Colonic mucosa (tissue), 4 donors: ENCODE results near the gene BRIP1. TPM values are rescaled to one million over a fixed set of nuclear protein-coding genes. Genes with fewer than 3 reads are reported as not detected.

Experiments
- DNase-seq: peaks from one replicate; pipeline ENCODE4 v3.0.0-alpha.2; 2020
- H3K27ac ChIP-seq: fragments of 200-600 bp; one replicate; pipeline ENCODE4 v1.8.0; 2021
- H3K27me3 ChIP-seq: fragments of 200-600 bp; one replicate; pipeline ENCODE4 v1.8.0; 2021
- H3K36me3 ChIP-seq: fragments of 200-600 bp; one replicate; pipeline ENCODE4 v1.8.0; 2021
- H3K4me1 ChIP-seq: fragments of 200-600 bp; one replicate; pipeline ENCODE4 v1.8.0; 2021; ENCODE audit warnings: mild to moderate bottlenecking
- H3K4me3 ChIP-seq: fragments of 200-600 bp; one replicate; pipeline ENCODE4 v1.8.0; 2021
- H3K9ac ChIP-seq, 2 donors: one replicate each; pipeline ENCODE4 v1.7.0; 2013; ENCODE audit warnings: control low read depth in 2 of 2, low read depth in 2 of 2, low read length in 2 of 2
- H3K9me3 ChIP-seq: fragments of 200-600 bp; one replicate; pipeline ENCODE4 v1.8.0; 2021
- CTCF ChIP-seq: fragments of 200-600 bp; IDR thresholded peaks from one replicate; pipeline ENCODE4 v1.8.0; 2022; ENCODE audit warnings: antibody characterized with exemption, mild to moderate bottlenecking
- intact Hi-C: fragments of 100-400 bp; cut with DNase I; formaldehyde crosslinking; loops from one replicate; pipeline ENCODE4 v1.14.1; 2022
- total RNA-seq, 2 donors: library from RNA; stranded (reverse); fragmentation: NEBNext Ultra II Directional in 1 of 2; extraction: Animal tissue kit (Norgen Biotek cat#: 25700) in 1 of 2; gene quantifications; one replicate each; pipeline ENCODE4 v1.2.1, GENCODE V29; 2021
- donor health status: healthy.
- donor health status: DM: no; HTN: no; CAD: no.
- donor health status: DM: no; HTN: no; CAD: no.

The BRIP1 gene
- total RNA-seq, 2 donors from 2014 or later, result 3.3 to 10.1 TPM

GRCh38 chr17:61806081-61806828 lies 57.1 kb downstream of the BRIP1 start:
- Histone ChIP-seq H3K36me3 (no peaks in the 10 kb centered on the region), H3K4me3 (no peak overlapping the region), H3K9ac (no peak overlapping the region), H3K27me3 (no peaks in the 10 kb centered on the region), H3K9me3 (no peaks in the 10 kb centered on the region), H3K4me1 (no peaks in the 10 kb centered on the region), H3K27ac (no peak overlapping the region)
- TF ChIP-seq CTCF, result no peak
- intact Hi-C loops, result no loop called here
- no peak for DNase-seq

- DNase-seq, result no peak
- H3K36me3 ChIP-seq, result no peaks in the 10 kb centered on the region
- no peak for TF ChIP-seq CTCF
- no peak overlapping the region for H3K27ac ChIP-seq
- intact Hi-C loops, result no loop called here
- no peaks in the 10 kb centered on the region for H3K27me3 ChIP-seq
- H3K4me1 ChIP-seq, result no peaks in the 10 kb centered on the region
- no peak overlapping the region for H3K4me3 ChIP-seq
- H3K9ac ChIP-seq, result no peak overlapping the region
- no peaks in the 10 kb centered on the region for H3K9me3 ChIP-seq
These were observed 57.9 kb downstream of the BRIP1 start for GRCh38 chr17:61805399-61805798.

GRCh38 chr17:61803796-61804195 lies 59.5 kb downstream of the BRIP1 start:
- H3K27ac ChIP-seq, result no peak overlapping the region
- H3K9ac ChIP-seq, result no peak overlapping the region
- DNase-seq, result no peak
- H3K27me3 ChIP-seq, result no peaks in the 10 kb centered on the region
- no peak for TF ChIP-seq CTCF
- intact Hi-C loops, result no loop called here
- H3K4me1 ChIP-seq, result no peaks in the 10 kb centered on the region
- no peak overlapping the region for H3K4me3 ChIP-seq
- no peaks in the 10 kb centered on the region for H3K36me3 ChIP-seq
- H3K9me3 ChIP-seq, result no peaks in the 10 kb centered on the region

GRCh38 chr17:61803216-61803615 lies 60.1 kb downstream of the BRIP1 start:
- no peaks in the 10 kb centered on the region for H3K27me3 ChIP-seq
- H3K4me3 ChIP-seq, result no peak overlapping the region
- H3K36me3 ChIP-seq, result no peaks in the 10 kb centered on the region
- H3K27ac ChIP-seq, result no peak overlapping the region
- H3K4me1 ChIP-seq, result no peaks in the 10 kb centered on the region
- intact Hi-C loops, result no loop called here
- H3K9me3 ChIP-seq, result no peaks in the 10 kb centered on the region
- no peak for TF ChIP-seq CTCF
- DNase-seq, result no peak
- H3K9ac ChIP-seq, result no peak overlapping the region

GRCh38 chr17:61799812-61800484 lies 63.4 kb downstream of the BRIP1 start:
- H3K27me3 ChIP-seq, result no peaks in the 10 kb centered on the region
- no peak overlapping the region for H3K27ac ChIP-seq
- H3K9me3 ChIP-seq, result no peaks in the 10 kb centered on the region
- intact Hi-C loops, result no loop called here
- no peak overlapping the region for H3K9ac ChIP-seq
- DNase-seq, result no peak
- no peaks in the 10 kb centered on the region for H3K36me3 ChIP-seq
- no peaks in the 10 kb centered on the region for H3K4me1 ChIP-seq
- no peak for TF ChIP-seq CTCF
- H3K4me3 ChIP-seq, result no peak overlapping the region
